HG03439 (cell line): ENCODE measurements around the gene MEIOC.
"Not testable (repeated sequence)": the region's sequence is repeated elsewhere in the genome, so short reads cannot be mapped to it uniquely, and the experiment has no call there.

ENCODE experiments used
- ATAC-seq: cut with Tn5 transposase; IDR thresholded peaks from one replicate; pipeline ENCODE4 v1.9.1; 2021; ENCODE audit warnings: mild to moderate bottlenecking, moderate library complexity; ENCODE audit not compliant: unreplicated experiment

MEIOC gene

DNA sequence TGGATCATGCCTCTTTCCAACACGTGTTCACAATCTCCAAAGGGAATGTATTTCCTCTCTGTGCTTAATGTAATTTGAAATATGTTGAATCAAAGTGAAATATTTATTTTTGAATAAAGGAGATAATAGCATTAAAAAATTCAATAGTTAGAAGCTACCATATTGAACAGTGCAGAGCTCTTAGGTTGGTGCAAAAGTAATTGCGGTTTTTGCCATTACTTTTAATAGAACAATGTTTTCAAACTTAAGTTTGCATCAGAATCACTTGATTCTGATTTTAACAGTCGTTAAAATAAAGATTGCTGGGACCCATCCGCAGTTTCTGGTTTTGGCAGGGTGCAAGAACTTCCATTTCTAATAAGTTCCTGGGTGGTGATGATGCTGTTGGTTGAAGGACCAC, 10.0 kb upstream of the MEIOC start:
- ATAC-seq = no peak

DNA sequence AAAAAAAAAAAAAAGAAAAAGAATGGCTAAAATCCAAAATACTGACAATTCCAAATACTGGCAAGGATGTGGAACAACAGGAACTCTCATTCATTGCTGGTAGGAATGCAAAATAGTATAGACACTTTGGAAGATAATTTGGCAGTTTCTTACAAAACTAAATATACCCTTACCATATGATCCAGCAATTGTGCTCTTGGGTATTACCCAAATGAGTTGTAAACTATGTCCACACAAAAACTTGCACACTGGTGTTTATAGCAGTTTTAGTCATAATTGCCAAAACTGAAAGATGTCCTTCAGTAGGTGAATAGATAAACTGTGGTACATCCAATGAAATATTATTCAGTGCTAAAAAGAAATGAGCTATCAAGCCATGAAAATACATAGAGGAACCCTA, 8.5 kb upstream of the MEIOC start:
- ATAC-seq = no peak

DNA sequence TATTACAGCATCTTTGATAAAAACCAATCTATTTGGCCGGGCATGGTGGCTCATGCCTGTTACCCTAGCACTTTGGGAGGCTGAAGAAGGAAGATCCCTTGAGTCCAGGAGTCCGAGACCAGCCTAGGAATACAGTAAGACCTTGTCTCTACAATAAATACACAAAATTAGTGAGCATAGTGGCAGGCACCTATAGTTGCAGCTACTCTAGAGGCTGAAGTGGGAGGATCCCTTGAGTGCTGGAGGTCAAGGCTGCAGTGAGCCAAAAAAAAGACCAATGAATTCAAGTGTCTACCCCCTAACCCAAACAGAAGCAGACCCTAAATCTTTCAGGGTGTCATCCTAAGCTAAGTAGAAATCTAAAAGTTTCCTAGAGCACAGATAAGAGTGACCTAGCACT, 7.3 kb upstream of the MEIOC start:
- ATAC-seq = no peak

DNA sequence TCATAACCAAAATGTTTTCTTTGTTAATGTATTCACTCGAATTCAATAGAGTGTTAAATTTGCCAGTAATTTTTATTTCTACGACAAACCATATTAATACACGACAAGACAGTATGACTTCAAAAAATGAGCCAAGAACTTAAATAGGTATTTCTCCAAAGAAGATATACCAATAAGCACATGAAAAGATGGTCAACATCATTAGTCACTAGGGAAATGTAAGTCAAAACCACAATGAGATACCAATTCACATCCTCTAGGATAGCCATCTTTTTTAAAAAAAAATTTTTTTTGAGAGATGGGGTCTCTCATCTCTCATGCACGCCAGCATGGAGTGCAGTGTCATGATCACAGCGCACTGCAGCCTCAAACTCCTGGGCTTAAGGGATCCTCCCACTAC, 5.0 kb upstream of the MEIOC start:
- ATAC-seq = no peak

DNA sequence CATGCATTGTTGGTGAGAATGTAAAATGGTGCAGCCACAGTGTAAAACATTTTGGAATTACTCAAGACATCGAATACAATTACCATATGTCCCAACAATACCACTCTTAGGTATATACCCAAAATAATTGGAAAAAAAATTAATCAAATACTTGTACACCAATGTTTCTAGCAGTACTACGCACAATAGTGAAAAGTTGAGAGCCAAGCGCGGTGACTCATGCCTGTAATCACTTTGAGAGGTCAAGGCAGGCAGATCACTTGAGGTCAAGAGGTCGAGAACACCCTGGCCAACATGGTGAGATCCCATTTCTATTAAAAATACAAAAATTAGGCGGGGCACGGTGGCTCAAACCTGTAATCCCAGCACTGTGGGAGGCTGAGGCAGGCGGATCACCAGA, 3.5 kb upstream of the MEIOC start:
- ATAC-seq = no peak

DNA sequence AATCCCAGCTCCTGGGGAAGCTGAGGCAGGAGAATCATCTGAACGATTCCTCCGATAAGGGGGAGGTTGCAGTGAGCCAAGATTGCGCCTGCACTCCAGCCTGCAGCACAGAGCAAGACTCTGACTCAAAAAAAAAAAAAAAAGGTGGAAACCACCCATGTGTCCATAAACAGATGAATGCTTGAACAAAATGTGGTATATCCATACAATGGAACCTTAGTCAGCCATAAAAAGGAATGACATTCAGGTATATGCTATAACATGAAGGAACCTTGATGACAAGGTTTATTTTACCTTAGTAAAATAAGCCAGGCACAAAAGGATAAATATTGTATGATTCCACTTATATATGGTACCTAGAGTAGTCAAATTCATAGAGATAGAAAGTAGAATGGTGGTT, 2.9 kb upstream of the MEIOC start:
- no peak for ATAC-seq

DNA sequence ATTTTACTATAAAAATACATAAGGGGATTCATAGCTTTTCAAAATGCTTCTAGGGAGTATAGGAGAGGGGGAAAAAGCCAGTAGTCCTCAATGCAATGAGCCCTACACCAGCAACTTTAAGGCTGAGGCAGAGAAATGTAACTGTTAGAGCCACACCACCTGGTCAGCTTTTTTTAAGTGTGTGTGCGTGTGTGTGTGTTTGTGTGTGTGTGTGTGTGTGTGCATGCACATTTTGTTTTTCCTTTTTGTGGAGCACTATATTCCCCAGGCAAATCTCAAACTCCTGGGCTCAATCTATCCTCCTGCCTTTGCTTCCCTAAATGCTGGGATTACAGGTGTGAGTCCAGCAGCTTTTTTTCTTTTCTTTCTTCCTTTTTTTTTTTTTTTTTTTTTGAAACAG, 2.3 kb upstream of the MEIOC start:
- ATAC-seq = no peak

DNA sequence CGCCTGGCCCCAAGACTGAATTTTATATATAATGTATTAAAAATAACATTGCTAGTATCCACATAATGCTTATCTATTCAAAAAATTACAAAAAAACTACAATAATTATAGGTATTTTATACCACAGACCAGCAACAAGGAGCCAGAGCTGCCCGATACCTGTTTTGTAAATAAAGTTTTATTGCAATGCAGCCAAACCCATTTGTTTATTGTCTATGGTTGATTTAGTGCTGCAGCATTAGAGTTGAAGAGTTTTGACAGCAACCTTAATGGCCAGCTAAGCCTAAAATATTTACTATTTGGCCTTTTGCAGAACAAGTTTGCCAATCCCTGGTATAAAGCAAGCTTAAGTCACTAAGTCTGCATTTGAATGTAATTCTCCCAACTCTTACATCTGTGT, 5.6 kb downstream of the MEIOC start:
- no peak for ATAC-seq

DNA sequence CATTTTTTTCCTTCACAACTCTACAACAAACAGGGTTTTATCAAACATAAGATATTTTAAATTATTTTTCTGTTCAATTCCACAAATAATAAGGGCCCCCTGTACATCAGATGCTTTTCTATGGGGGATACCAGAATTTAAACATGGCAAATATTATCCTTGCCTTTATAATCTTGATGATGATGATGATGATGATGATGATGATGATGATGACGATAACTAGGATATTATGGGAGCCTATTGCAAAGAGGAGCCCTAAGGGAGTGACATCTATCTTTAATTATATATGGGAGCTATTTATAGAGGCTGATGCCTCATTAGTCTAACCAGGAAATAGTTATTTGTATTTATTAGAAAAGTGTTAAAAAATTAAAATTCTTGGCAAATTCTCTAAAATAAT, 6.8 kb downstream of the MEIOC start:
- ATAC-seq = no peak

DNA sequence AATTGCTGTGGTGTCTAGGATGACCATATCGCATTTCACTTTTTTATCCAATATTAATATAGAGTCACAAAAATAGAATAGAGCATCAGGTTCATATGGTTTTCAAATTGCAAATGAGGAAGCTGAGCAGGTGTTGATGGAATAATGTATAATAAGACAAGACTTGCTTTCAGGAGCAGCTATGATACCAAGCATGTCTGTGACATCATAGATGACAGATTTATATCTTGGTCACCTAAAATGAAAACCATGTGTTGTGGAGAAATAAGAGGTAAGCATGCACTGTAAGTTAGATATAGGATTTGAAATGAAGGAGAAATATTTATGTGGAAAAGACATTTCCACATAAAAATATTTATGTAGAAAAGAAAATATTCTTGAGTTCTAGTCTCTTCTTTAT, 8.6 kb downstream of the MEIOC start:
- ATAC-seq = no peak

DNA sequence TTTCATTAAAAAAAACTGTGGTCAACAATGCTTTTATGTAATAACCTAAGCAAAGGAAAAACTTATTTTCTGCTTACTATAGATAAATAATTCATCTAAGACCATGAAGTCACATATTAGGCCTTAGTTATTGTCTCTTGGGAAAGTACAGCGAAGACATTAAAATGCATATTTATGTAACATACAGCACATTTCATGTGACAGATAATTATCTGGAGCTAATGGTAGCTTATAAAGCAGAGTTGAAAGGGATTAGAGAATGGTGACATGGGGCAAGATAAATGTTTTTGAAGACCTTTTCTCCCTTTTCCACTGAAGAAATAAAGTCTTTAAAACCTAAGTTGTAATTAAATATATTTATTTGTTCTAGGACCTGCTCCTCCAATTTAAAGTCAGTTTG, 9.7 kb downstream of the MEIOC start:
- ATAC-seq = no peak

DNA sequence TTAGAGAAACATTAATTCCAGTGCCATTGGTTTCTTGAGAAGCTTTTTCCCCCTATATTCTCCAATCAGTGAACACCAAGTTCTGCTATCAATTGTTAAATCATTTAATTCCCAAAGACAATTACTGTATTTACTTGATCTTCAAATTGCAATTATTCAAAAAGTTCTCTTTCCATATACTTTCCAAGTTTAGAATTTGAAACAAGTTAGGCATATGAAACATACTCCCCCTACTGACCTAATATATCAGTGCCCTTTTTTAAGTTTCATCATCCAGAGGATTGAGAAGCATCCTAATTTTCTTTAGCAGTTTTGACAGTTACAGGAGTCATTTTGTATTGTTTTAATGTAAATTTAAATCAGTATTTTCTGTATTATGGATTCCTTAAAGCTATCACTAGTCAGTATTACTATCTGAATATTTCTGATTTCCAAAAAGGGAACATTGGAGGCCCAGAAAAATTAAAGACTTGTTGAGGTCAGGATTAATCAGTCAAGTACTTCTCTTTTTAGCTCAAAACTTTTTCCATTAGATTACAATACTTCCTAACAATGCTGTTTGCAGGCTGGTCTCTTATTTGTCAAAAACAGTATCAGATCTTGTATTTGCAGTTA, 16.3 kb downstream of the MEIOC start:
- no peak for ATAC-seq

DNA sequence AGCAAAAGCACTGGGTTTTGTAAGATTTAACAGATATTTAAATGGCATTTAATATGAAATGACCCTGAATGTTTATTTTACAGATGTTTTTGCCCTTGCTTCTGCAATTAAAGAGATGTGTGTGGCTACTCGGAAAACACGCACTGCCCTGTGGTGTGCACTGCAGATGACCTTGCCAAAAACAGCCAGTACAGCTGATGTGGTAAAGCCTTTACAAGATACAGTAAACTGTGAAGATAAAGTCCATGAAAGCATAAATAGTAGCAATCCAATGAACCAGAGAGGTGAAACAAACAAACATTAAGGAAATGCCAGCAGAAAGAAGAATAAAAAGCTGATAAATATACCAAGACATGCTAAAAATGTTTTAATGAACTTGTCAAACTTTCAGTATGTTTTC, 17.6 kb downstream of the MEIOC start:
- no peak for ATAC-seq

DNA sequence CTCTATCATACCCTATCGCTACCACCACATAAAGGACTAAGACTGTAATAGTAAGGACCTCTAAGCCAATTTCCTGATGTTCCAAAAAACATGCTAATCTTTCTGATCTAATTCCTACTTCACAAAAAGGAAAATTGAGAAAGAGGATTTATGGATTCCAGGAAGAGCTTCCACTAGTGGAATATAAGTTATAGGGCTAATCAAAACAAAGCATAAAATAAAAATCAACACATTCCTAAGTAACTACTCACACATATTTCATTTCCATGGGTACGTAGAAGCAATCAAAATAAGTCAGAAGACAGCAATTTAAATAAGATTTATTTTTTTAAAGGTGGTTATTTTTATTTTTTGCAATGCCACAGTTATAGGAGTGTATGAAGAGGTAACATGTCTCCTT, 20.9 kb downstream of the MEIOC start:
- no peak for ATAC-seq

DNA sequence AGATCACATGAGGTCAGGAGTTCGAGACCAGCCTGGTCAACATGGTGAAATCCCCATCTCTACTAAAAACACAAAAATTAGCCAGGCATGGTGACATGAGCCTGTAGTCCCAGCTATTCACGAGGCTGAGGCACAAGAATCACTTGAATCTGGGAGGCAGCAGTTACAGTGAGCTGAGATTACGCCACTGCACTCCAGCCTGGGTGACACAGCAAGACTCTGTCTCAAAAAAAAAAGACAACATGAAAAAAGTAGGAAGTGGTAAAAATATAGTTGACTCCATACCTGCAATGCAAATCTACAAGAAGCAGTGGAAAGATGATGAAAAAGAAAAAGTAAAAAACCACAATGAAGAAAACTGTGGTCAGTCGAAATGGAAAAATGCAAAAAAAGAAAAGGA, 27.0 kb downstream of the MEIOC start:
- not testable (repeated sequence) for ATAC-seq

DNA sequence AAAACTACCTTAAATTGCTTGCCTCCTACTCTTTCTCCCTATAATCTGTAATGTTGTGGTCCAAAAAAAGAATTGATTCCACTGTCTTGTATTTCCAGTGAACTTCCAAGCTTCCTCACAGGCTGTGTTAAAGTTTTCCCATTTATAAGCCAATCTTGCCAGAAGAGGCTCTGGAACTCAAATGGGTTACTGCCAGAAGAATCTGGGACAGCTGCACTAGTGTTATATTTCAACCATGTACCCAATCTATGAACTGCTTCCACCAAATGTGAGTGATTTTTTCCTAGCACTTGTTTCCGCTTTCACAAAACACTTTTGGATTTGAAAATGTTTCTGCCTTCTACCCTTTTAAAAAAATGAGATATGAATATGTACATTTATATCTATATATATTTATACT, 31.5 kb downstream of the MEIOC start:
- no peak for ATAC-seq

DNA sequence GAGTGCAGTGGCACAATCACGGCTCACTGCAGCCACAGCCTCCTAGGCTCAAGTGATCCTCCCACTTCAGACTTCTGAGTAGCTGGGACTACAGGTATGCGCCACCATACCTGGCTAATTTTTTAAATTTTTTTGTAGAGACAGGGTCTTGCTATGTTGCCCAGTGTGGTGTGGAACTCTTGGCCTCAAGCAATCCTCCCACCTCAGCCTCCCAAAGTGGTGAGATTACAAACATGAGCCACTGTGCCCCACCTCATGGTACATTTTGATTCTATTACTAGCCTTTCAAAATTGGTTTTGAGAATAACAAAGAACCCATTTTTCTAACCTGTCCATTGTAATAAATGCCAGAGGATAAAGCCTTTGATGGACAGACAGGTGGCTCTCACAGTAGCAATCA, 31.9 kb downstream of the MEIOC start:
- ATAC-seq = no peak

DNA sequence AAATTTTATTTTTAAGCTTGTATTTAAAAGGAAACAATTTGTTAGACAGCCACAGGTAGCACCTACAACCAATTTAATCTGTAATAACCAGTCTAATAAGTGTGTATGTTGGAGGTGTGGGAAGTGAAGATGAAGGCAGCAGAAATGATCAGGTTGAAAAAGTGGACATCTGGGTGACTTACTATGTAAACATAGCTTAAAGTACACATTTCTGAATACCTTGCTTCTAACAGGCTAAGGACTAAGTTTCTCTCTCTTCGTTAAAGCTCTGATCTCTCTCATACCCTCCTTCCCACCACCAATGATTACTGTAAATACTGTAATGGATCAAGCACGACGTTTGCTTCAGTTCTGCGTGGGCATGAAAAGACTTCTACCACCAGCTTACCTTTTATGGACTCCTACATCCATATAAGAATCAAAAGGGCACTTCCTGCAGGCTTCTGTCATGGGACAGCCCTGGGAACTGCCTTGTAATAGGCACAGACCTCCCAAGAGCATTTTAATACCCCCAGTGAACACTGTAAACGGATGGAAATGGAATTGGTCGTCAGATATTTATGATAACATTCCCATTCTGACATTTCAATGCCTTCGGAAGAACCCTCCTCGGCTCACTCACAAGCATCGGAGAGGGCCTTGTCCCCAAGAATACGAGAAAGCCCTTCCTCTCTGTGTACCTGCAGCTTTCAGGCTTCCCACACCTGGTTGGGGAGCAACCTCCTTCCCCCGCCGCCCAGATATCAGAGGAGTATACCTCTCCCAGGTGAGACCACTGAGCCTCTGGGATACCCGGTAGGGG, 32.6 kb downstream of the MEIOC start:
- ATAC-seq = no peak

DNA sequence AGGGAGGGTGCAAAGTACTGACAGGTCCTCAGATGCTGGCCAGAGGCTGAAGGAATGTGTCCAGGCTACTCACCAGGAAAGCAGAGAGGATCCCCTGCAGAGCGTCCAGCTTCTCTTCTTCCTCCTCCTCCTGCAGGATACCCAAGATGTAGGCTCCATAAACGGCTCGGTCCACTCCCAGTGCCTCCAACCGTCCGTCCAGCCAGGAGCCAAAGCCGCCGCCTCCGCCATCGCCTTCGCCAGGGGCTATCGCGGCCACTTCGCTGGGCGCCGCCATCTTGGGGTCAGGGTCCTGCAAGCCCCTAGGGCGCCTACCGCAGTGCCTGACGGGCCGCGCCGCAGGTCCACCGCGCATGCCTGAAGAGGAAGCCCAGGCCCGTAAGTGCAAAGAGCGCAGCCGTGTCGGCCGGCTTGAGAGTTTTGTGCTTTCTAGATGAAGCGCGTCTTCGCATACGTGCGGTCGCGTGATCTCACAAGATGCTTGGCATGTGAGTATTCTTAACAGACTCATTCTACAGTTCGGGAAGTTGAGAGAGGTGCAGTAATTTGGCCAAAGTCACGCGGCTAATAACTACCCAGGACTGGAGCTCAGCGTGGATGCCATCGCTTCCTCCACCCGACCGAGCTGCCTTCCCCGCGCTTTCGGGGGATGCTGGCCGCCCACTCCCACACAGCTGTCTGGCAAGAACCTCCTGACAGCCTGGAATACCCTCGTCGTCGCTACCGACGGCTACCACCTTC, 33.4 kb downstream of the MEIOC start, which contains the start of gene CCDC43:
CCDC43 (minus strand) TSS at position 300 of the 741 bp plus-strand sequence; CDS start at position 277, 23 bp downstream.
- ATAC-seq = peak; percentile 87

DNA sequence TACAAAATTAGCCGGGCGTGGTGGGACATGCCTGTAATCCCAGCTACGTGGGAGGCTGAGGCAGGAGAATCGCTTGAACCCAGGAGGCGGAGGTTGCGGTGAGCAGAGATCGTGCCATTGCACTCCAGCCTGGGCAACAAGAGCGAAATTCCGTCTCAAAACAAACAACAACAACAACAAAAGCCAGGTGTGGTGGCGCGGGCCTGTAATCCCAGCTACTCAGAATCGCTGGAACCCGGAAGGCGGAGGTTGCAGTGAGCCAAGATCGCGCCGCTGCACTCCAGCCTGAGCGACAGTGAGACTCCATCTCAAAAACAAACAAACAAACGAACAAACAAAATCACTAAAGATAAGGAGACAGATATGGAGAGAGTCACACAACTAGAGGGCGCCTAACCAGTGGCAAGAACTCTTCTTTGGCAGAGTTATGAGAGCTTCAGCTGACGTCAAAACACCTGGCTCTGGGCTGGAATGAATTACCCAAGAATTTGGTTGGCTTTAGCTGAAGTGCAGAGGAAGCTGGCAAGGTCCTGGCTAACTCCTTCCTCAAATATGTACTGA, 34.6 kb downstream of the MEIOC start:
- not testable (repeated sequence) for ATAC-seq

DNA sequence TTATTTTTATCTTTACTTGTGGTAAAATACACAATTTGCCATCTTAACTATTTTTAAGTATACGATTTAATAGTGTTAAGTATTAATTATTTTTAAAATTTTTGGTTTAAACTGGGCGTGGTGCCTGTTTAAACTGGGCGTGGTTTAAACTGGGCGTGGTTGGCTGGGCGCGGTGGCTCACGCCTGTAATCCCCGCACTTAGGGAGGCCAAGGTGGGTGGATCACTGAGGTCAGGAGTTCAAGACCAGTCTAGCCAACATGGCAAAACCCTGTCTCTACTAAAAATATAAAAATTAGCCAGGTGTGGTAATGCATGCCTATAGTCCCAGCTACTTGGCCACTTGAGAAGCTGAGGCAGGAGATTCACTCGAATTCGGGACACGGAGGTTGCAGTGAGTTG, 37.3 kb downstream of the MEIOC start:
- no peak for ATAC-seq

DNA sequence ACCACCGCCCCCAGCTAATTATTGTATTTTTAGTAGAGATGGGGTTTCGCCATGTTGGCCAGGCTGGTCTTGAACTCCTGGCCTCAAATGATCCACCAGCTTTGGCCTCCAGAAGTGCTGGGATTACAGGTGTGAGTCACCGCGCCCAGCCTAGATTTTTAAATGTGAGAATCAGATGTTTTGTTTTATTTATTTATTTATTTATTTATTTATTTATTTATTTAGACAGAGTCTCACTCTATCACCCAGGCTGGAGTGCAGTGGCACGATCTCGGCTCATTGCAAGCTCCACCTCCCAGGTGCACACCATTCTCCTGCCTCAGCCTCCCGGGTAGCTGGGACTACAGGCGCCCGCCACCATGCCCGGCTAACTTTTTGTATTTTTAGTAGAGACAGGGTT, 44.0 kb downstream of the MEIOC start:
- not testable (repeated sequence) for ATAC-seq
